NCI-H774 (cell line): ENCODE measurements around the gene TNKS1BP1.

ENCODE experiments used
- DNase-seq: peaks from one replicate; lab custom pipeline; 2025; lab: John Stamatoyannopoulos, UW

The TNKS1BP1 gene

DNA sequence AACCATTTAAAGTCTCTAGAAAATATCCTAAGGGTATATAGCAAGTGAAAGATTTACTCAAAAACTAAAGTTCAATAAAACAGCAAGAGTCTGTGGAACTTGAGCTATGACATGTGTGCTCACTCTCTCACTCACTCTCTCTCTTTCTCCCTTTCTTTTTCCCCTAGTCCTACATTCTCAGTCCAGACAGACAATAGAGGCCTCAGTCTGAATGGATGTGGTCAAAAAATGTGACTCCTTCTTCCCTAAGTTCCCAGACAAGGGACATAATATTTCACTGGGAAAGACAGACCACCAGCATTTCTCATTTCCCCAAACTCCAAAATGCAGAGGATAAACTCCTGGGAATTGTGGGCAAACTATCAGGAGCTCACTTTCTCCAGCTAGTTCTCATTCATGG lies 70.1 kb downstream of the TNKS1BP1 start:
- DNase-seq, result no peak

DNA sequence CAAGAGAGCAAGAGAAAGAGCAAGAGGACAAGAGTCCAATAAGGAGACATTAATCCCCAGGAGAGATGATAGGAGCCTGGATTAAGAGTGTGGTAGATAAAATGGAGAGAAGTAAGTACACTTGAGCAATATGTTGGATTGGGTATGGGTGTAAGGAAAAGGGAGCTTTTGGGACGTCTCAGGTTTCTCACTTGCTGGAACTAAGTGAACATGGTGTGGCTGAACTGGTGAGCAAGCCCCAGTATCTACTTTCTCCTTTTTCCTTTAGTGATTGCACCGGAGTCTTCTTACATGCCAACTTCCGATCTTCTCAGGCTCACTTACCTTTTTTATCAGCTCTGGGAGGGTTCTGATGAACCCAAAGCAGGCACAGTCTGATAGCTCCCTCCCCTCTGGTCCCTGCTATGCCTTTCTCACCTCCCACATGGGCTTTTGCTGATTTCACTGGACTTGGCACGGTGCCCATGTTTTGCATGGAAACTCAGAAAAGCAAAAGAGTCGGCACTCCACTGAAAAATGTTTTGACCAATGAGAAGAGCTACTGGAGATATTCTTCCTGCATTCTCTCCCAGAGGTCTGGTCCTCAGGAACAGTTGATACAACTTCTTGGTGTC lies 73.2 kb downstream of the TNKS1BP1 start:
- no peak for DNase-seq

DNA sequence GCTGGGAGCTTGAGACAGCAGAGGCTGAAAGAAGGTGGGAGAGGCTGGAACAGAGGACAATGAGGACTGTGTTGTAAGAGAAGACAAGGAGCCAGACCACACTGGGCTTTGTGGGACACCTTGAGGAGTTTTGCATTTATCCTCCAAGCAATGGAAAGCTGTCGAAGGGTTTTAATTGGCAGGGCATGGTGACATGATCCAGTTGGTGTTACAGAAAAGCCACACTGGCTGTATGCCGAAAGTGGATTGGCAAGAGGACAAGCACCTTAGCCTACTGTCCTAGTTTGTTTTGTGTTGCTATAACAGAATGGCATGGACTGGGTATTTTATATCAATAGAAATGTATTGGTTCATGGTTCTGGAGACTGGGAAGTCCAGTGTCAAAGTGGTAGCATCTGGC lies 73.7 kb downstream of the TNKS1BP1 start:
- no peak for DNase-seq
